Upper lobe of left lung (tissue), 6 donors: Measurements from ENCODE around the gene TRIM66. TPM values are rescaled to one million over a fixed set of nuclear protein-coding genes. Genes with fewer than 3 reads are reported as not detected.

ENCODE experiments used
- ATAC-seq, 2 donors: fragments of 200-7000 bp; cut with Tn5 transposase; one replicate each; pipeline ENCODE4 v1.9.1; 2022; ENCODE audit warnings: mild to moderate bottlenecking in 2 of 2, moderate library complexity in 2 of 2; ENCODE audit not compliant: low FRiP score in 2 of 2
- DNase-seq, 2 donors: peaks; one replicate each; pipeline ENCODE4 v3.0.0-alpha.2; 2019 to 2020
- H3K27ac ChIP-seq, 4 donors: fragments of 200-600 bp; sonication (generic); one replicate each; pipeline ENCODE4 v1.5.1; 2016 to 2019
- H3K27me3 ChIP-seq, 4 donors: fragments of 200-600 bp; sonication (generic); one replicate each; pipeline ENCODE4 v1.5.1; 2017 to 2019
- H3K36me3 ChIP-seq, 4 donors: fragments of 200-600 bp; sonication (generic); one replicate each; pipeline ENCODE4 v1.5.1; 2016 to 2019
- H3K4me1 ChIP-seq, 4 donors: fragments of 200-600 bp; sonication (generic); one replicate each; pipeline ENCODE4 v1.5.1; 2018 to 2019
- H3K4me3 ChIP-seq, 4 donors: fragments of 200-600 bp; sonication (generic); one replicate each; pipeline ENCODE4 v1.5.1; 2017 to 2019; ENCODE audit warnings: mild to moderate bottlenecking in 2 of 4, moderate library complexity in 1 of 4
- H3K9me3 ChIP-seq, 4 donors: fragments of 200-600 bp; sonication (generic); one replicate each; pipeline ENCODE4 v1.5.1; 2018 to 2019
- CTCF ChIP-seq, 6 experiments: fragments of 450-650 bp in 4 of 6; fragments of 200-600 bp in 2 of 6; sonication (generic) in 2 of 6; IDR thresholded peaks; one replicate each; pipeline ENCODE4 v1.5.1; 2016 to 2019; ENCODE audit warnings: antibody characterized with exemption in 6 of 6
- EP300 ChIP-seq, 4 donors: sonication (generic); formaldehyde crosslinking; IDR thresholded peaks; one replicate each; pipeline ENCODE4 v1.5.1; 2017; ENCODE audit warnings: antibody characterized with exemption in 4 of 4, control low read depth in 2 of 4
- POLR2A ChIP-seq, 4 donors: fragments of 450-650 bp; IDR thresholded peaks; one replicate each; pipeline ENCODE4 v1.5.1; 2016 to 2017; ENCODE audit warnings: antibody characterized with exemption in 4 of 4, mild to moderate bottlenecking in 2 of 4
- POLR2AphosphoS5 ChIP-seq, 2 donors: sonication (generic); formaldehyde crosslinking; IDR thresholded peaks; one replicate each; pipeline ENCODE4 v1.5.1; 2017; ENCODE audit warnings: antibody characterized with exemption in 2 of 2
- WGBS, 2 donors: methylation state at CpG; one replicate each; pipeline ENCODE4 v1.1.5; 2017 to 2018; 5-methylcytosine and 5-hydroxymethylcytosine counted together
- total RNA-seq, 6 donors: library from RNA; depleted of rRNA in 4 of 6; stranded (reverse); fragments of >200 nt in 4 of 6; gene quantifications; one replicate each; pipeline versions ENCODE4 v1.1.0 to v1.2.1, GENCODE V29; 2016 to 2021
- donor health status: DM: no; HTN: no; CAD: no; lungs with moderate emphysema.
- donor health status: DM: no; HTN: yes; CAD: no; lungs with severe emphysema.

Gene TRIM66
- total RNA-seq, 6 donors from 2014 or later: 4.9 to 126 (median 11.2) TPM

GRCh38 chr11:8665222-8665621 is 17.2 kb downstream of the TRIM66 start:
- no peak for DNase-seq
- Histone ChIP-seq H3K4me1 (no peaks in the 10 kb centered on the region), H3K27me3 (no peaks in the 10 kb centered on the region), H3K9me3 (no peaks in the 10 kb centered on the region), H3K4me3 (no peak overlapping the region), H3K27ac (no peak overlapping the region), H3K36me3 (peaks cover 0 to 4% (median 0%) of the 10 kb centered on the region in 4 donors)
- WGBS, 2 donors: 100% methylated on average over 1 of the region's 1 CpG
- no peak for TF ChIP-seq EP300 (IDR thresholded peaks at IDR 0.05)
- no peak for TF ChIP-seq POLR2AphosphoS5 (IDR thresholded peaks at IDR 0.05)
- no peak for TF ChIP-seq POLR2A (IDR thresholded peaks at IDR 0.05)
- TF ChIP-seq CTCF (IDR thresholded peaks at IDR 0.05): no peak
- ATAC-seq: no peak

GRCh38 chr11:8661001-8661795 is 21.3 kb downstream of the TRIM66 start:
- H3K4me1 ChIP-seq: no peaks in the 10 kb centered on the region
- H3K27ac ChIP-seq: no peak overlapping the region
- WGBS, 2 donors: 92 to 93% methylated on average over 6 of the region's 6 CpGs
- no peaks in the 10 kb centered on the region for H3K9me3 ChIP-seq
- no peaks in the 10 kb centered on the region for H3K27me3 ChIP-seq
- DNase-seq: no peak
- no peaks in the 10 kb centered on the region for H3K36me3 ChIP-seq
- peak in 1 of 2 donors; percentile 13 for ATAC-seq
- TF ChIP-seq POLR2AphosphoS5 (IDR thresholded peaks at IDR 0.05): no peak
- TF ChIP-seq EP300 (IDR thresholded peaks at IDR 0.05): no peak
- no peak for TF ChIP-seq CTCF (IDR thresholded peaks at IDR 0.05)
- TF ChIP-seq POLR2A (IDR thresholded peaks at IDR 0.05): no peak
- no peak overlapping the region for H3K4me3 ChIP-seq

GRCh38 chr11:8658321-8659057 is 24.0 kb downstream of the TRIM66 start:
- no peaks in the 10 kb centered on the region for H3K27me3 ChIP-seq
- H3K36me3 ChIP-seq: no peaks in the 10 kb centered on the region
- no peaks in the 10 kb centered on the region for H3K4me1 ChIP-seq
- ATAC-seq: no peak
- no peak overlapping the region for H3K4me3 ChIP-seq
- DNase-seq: no peak
- no peak overlapping the region for H3K27ac ChIP-seq
- 71 to 72% methylated on average over 15 of the region's 15 CpGs for WGBS, 2 donors
- no peaks in the 10 kb centered on the region for H3K9me3 ChIP-seq
- TF ChIP-seq POLR2A (IDR thresholded peaks at IDR 0.05) (no peak), POLR2AphosphoS5 (IDR thresholded peaks at IDR 0.05) (no peak), EP300 (IDR thresholded peaks at IDR 0.05) (no peak), CTCF (IDR thresholded peaks at IDR 0.05) (no peak)

- no peaks in the 10 kb centered on the region for H3K36me3 ChIP-seq
- H3K4me3 ChIP-seq: no peak overlapping the region
- TF ChIP-seq CTCF (IDR thresholded peaks at IDR 0.05) (no peak), EP300 (IDR thresholded peaks at IDR 0.05) (no peak), POLR2A (IDR thresholded peaks at IDR 0.05) (no peak), POLR2AphosphoS5 (IDR thresholded peaks at IDR 0.05) (no peak)
- H3K9me3 ChIP-seq: no peaks in the 10 kb centered on the region
- DNase-seq: no peak
- 80 to 83% methylated on average over 2 of the region's 2 CpGs for WGBS, 2 donors
- no peaks in the 10 kb centered on the region for H3K4me1 ChIP-seq
- H3K27me3 ChIP-seq: no peaks in the 10 kb centered on the region
- H3K27ac ChIP-seq: no peak overlapping the region
- ATAC-seq: no peak
Measured at GRCh38 chr11:8656291-8656690, 26.2 kb downstream of the TRIM66 start.
